Measurements from ENCODE around the gene PIH1D1. TPM values are rescaled to one million over a fixed set of nuclear protein-coding genes. Genes with fewer than 3 reads are reported as not detected.

Gene PIH1D1
- total RNA-seq, 2 experiments from 2014 or later = 80.7 to 84.4 TPM

- H3K27me3 Mint-ChIP-seq (ENCODE audit: low read depth) = no peaks in the 10 kb centered on the region
- CTCF ChIA-PET = no interaction called here
- DNase-seq = no peak
- peaks cover 51% of the 10 kb centered on the region for H3K36me3 Mint-ChIP-seq (ENCODE audit: low read depth)
- H3K9me3 Mint-ChIP-seq = no peaks in the 10 kb centered on the region
- peak overlapping the region; percentile 99 for H3K4me3 Mint-ChIP-seq
- peaks cover 33% of the 10 kb centered on the region for H3K4me1 Mint-ChIP-seq (ENCODE audit: low read depth)
- H3K27ac Mint-ChIP-seq = peak overlapping the region; percentile 95
- intact Hi-C loops (cut with micrococcal nuclease) = loop anchor here (10.0 kb wide), 1 partner anchor 616 kb away; the partner anchor contains the start of gene PPP1R15A
Measured at GRCh38 chr19:49490287-49491029, 38.8 kb upstream of the PIH1D1 start.

- H3K4me3 Mint-ChIP-seq = peak overlapping the region; percentile 99
Measured at GRCh38 chr19:49489601-49490167, 38.1 kb upstream of the PIH1D1 start.

GRCh38 chr19:49488863-49489537 lies 37.4 kb upstream of the PIH1D1 start:
- H3K9me3 Mint-ChIP-seq = no peaks in the 10 kb centered on the region
- no peak for DNase-seq
- no peaks in the 10 kb centered on the region for H3K27me3 Mint-ChIP-seq (ENCODE audit: low read depth)
- peaks cover 51% of the 10 kb centered on the region for H3K36me3 Mint-ChIP-seq (ENCODE audit: low read depth)
- H3K27ac Mint-ChIP-seq = peak overlapping the region; percentile 95
- CTCF ChIA-PET = interaction anchor here (1.9 kb wide), 1 partner anchor 16 kb away, joined by 9 read pairs; no protein-coding TSS in a partner anchor
- peak overlapping the region; percentile 99 for H3K4me3 Mint-ChIP-seq
- peaks cover 31% of the 10 kb centered on the region for H3K4me1 Mint-ChIP-seq (ENCODE audit: low read depth)
- intact Hi-C loops (cut with micrococcal nuclease) = no loop called here

More at GRCh38 chr19:49489601-49490167, 38.1 kb upstream of the PIH1D1 start:
- Mint-ChIP-seq H3K36me3 (ENCODE audit: low read depth) (peaks cover 51% of the 10 kb centered on the region), H3K27me3 (ENCODE audit: low read depth) (no peaks in the 10 kb centered on the region), H3K4me1 (ENCODE audit: low read depth) (peaks cover 29% of the 10 kb centered on the region), H3K9me3 (no peaks in the 10 kb centered on the region), H3K27ac (peak overlapping the region; percentile 95)
- intact Hi-C loops (cut with micrococcal nuclease) = loop anchor here (10.0 kb wide), 1 partner anchor 615 kb away; the partner anchor contains the start of gene PPP1R15A
- no peak for DNase-seq
- CTCF ChIA-PET = interaction anchor here (1.9 kb wide), 1 partner anchor 17 kb away, joined by 9 read pairs; no protein-coding TSS in a partner anchor

- Mint-ChIP-seq H3K27me3 (ENCODE audit: low read depth) (no peaks in the 10 kb centered on the region), H3K9me3 (no peaks in the 10 kb centered on the region), H3K4me1 (ENCODE audit: low read depth) (peaks cover 32% of the 10 kb centered on the region), H3K4me3 (peak overlapping the region; percentile 99), H3K36me3 (ENCODE audit: low read depth) (peaks cover 51% of the 10 kb centered on the region), H3K27ac (peak overlapping the region; percentile 95)
- intact Hi-C loops (cut with micrococcal nuclease) = no loop called here
- no peak for DNase-seq
- CTCF ChIA-PET = interaction anchor here (0.6 to 1.9 kb wide), 3 partner anchors 12 to 39 kb away, joined by 3 to 9 read pairs (median 5); partner anchors contain the start of gene RCN3
Measured at GRCh38 chr19:49488046-49488862, 36.6 kb upstream of the PIH1D1 start.

GRCh38 chr19:49487277-49488045 lies 35.8 kb upstream of the PIH1D1 start, which contains the start of gene RPL13A:
Gene RPL13A (plus strand): TSS chr19:49487608. CDS start chr19:49487630, 22 bp downstream.
- intact Hi-C loops (cut with micrococcal nuclease) = loop anchor here (1.0 to 2.0 kb wide), 4 partner anchors 9 to 153 kb away; partner anchors contain the start of genes ALDH16A1, RPS11 and RRAS
- peaks cover 28% of the 10 kb centered on the region for H3K4me1 Mint-ChIP-seq (ENCODE audit: low read depth)
- peaks cover 47% of the 10 kb centered on the region for H3K36me3 Mint-ChIP-seq (ENCODE audit: low read depth)
- H3K27me3 Mint-ChIP-seq (ENCODE audit: low read depth) = no peaks in the 10 kb centered on the region
- DNase-seq = peak; percentile 100
- H3K9me3 Mint-ChIP-seq = no peaks in the 10 kb centered on the region
- peak within 1 kb of the TSS; percentile 95 for H3K27ac Mint-ChIP-seq
- CTCF ChIA-PET = interaction anchor here (1.3 kb wide), 1 partner anchor 11 kb away, joined by 5 read pairs; no protein-coding TSS in a partner anchor
- peak within 1 kb of the TSS; percentile 99 for H3K4me3 Mint-ChIP-seq

GRCh38 chr19:49486710-49487276 lies 35.2 kb upstream of the PIH1D1 start:
- intact Hi-C loops (cut with micrococcal nuclease) = loop anchor here (1.0 to 2.0 kb wide), 4 partner anchors 10 to 154 kb away; partner anchors contain the start of genes ALDH16A1, RPS11 and RRAS
- Mint-ChIP-seq H3K9me3 (no peaks in the 10 kb centered on the region), H3K4me1 (ENCODE audit: low read depth) (peaks cover 28% of the 10 kb centered on the region), H3K27ac (peak overlapping the region; percentile 95), H3K36me3 (ENCODE audit: low read depth) (peaks cover 46% of the 10 kb centered on the region), H3K4me3 (peak overlapping the region; percentile 99), H3K27me3 (ENCODE audit: low read depth) (no peaks in the 10 kb centered on the region)
- CTCF ChIA-PET = no interaction called here
- DNase-seq = no peak

- no peaks in the 10 kb centered on the region for H3K27me3 Mint-ChIP-seq (ENCODE audit: low read depth)
- no peak for DNase-seq
- intact Hi-C loops (cut with micrococcal nuclease) = loop anchor here (2.0 kb wide), 1 partner anchor 155 kb away; the partner anchor contains the start of gene RRAS
- CTCF ChIA-PET = no interaction called here
- H3K27ac Mint-ChIP-seq = peak overlapping the region; percentile 95
- no peaks in the 10 kb centered on the region for H3K9me3 Mint-ChIP-seq
- peaks cover 42% of the 10 kb centered on the region for H3K36me3 Mint-ChIP-seq (ENCODE audit: low read depth)
- peak overlapping the region; percentile 99 for H3K4me3 Mint-ChIP-seq
- peaks cover 28% of the 10 kb centered on the region for H3K4me1 Mint-ChIP-seq (ENCODE audit: low read depth)
Measured at GRCh38 chr19:49486232-49486631, 34.6 kb upstream of the PIH1D1 start.

GRCh38 chr19:49481020-49481683 lies 29.5 kb upstream of the PIH1D1 start:
- CTCF ChIA-PET = interaction anchor here (1.1 kb wide), 1 partner anchor 89 kb away, joined by 4 read pairs; no protein-coding TSS in a partner anchor
- peaks cover 9% of the 10 kb centered on the region for H3K36me3 Mint-ChIP-seq (ENCODE audit: low read depth)
- intact Hi-C loops (cut with micrococcal nuclease) = no loop called here
- peaks cover 35% of the 10 kb centered on the region for H3K4me1 Mint-ChIP-seq (ENCODE audit: low read depth)
- no peaks in the 10 kb centered on the region for H3K9me3 Mint-ChIP-seq
- H3K27ac Mint-ChIP-seq = peak overlapping the region; percentile 37
- no peak for DNase-seq
- H3K4me3 Mint-ChIP-seq = peak overlapping the region; percentile 15
- H3K27me3 Mint-ChIP-seq (ENCODE audit: low read depth) = no peaks in the 10 kb centered on the region

GRCh38 chr19:49479975-49480628 lies 28.5 kb upstream of the PIH1D1 start:
- H3K27ac Mint-ChIP-seq = no peak overlapping the region
- intact Hi-C loops (cut with micrococcal nuclease) = no loop called here
- no peaks in the 10 kb centered on the region for H3K27me3 Mint-ChIP-seq (ENCODE audit: low read depth)

More at GRCh38 chr19:49479975-49480628, 28.5 kb upstream of the PIH1D1 start:
- peaks cover 37% of the 10 kb centered on the region for H3K4me1 Mint-ChIP-seq (ENCODE audit: low read depth)
- H3K4me3 Mint-ChIP-seq = no peak overlapping the region
- DNase-seq = no peak
- CTCF ChIA-PET = interaction anchor here (1.0 kb wide), 1 partner anchor 35 kb away, joined by 3 read pairs; no protein-coding TSS in a partner anchor
- H3K36me3 Mint-ChIP-seq (ENCODE audit: low read depth) = peaks cover 9% of the 10 kb centered on the region
- no peaks in the 10 kb centered on the region for H3K9me3 Mint-ChIP-seq
